Right kidney (tissue), 1 donor: ENCODE data around the gene CD6.
"Not testable (repeated sequence)": the region's sequence is repeated elsewhere in the genome, so short reads cannot be mapped to it uniquely, and the experiment has no call there.

Experiments used
- DNase-seq: peaks from one replicate; pipeline ENCODE4 v3.0.0-alpha.2; 2016

CD6 gene

GRCh38 chr11:60953781-60954180, 17.7 kb upstream of the CD6 start:
- no peak for DNase-seq

- DNase-seq = no peak
These were observed 17.1 kb upstream of the CD6 start for GRCh38 chr11:60954421-60954820.

- DNase-seq = no peak
These were observed 15.9 kb upstream of the CD6 start for GRCh38 chr11:60955571-60955970.

- no peak for DNase-seq
These were observed 14.3 kb upstream of the CD6 start for GRCh38 chr11:60957188-60957587.

GRCh38 chr11:60959431-60959830, 12.0 kb upstream of the CD6 start:
- no peak for DNase-seq

- DNase-seq = no peak
These were observed 11.1 kb upstream of the CD6 start for GRCh38 chr11:60960405-60960804.

- no peak for DNase-seq
These were observed 6.7 kb upstream of the CD6 start for GRCh38 chr11:60964801-60965200.

GRCh38 chr11:60966890-60967289, 4.6 kb upstream of the CD6 start:
- no peak for DNase-seq

GRCh38 chr11:60968223-60968622, 3.3 kb upstream of the CD6 start:
- DNase-seq = no peak

GRCh38 chr11:60970369-60970774, 1.1 kb upstream of the CD6 start:
- no peak for DNase-seq

GRCh38 chr11:60970890-60971289, 590 bp upstream of the CD6 start:
- no peak for DNase-seq

GRCh38 chr11:60972182-60973030, 926 bp downstream of the CD6 start:
- no peak for DNase-seq

- DNase-seq = no peak
These were observed 2.2 kb downstream of the CD6 start for GRCh38 chr11:60973699-60974098.

GRCh38 chr11:60974316-60974715, 2.8 kb downstream of the CD6 start:
- DNase-seq = not testable (repeated sequence)

GRCh38 chr11:60974726-60975125, 3.2 kb downstream of the CD6 start:
- no peak for DNase-seq

- DNase-seq = no peak
These were observed 5.7 kb downstream of the CD6 start for GRCh38 chr11:60977224-60977623.

- DNase-seq = no peak
These were observed 6.4 kb downstream of the CD6 start for GRCh38 chr11:60977836-60978235.

GRCh38 chr11:60978546-60979380, 7.3 kb downstream of the CD6 start:
- no peak for DNase-seq

GRCh38 chr11:60981515-60981914, 10.0 kb downstream of the CD6 start:
- no peak for DNase-seq

- DNase-seq = no peak
These were observed 10.7 kb downstream of the CD6 start for GRCh38 chr11:60982184-60982583.

- no peak for DNase-seq
These were observed 12.7 kb downstream of the CD6 start for GRCh38 chr11:60984149-60984548.

- no peak for DNase-seq
These were observed 13.2 kb downstream of the CD6 start for GRCh38 chr11:60984636-60985035.

GRCh38 chr11:60985501-60985900, 14.0 kb downstream of the CD6 start:
- no peak for DNase-seq
